AG08395 (cell line): ENCODE data around the gene EDRF1.
"Not testable (repeated sequence)": the region's sequence is repeated elsewhere in the genome, so short reads cannot be mapped to it uniquely, and the experiment has no call there.

Source experiments
- DNase-seq: peaks from one replicate; pipeline ENCODE4 v3.0.0; 2012; ENCODE audit warnings: mixed read lengths, low spot score

EDRF1 gene

DNA sequence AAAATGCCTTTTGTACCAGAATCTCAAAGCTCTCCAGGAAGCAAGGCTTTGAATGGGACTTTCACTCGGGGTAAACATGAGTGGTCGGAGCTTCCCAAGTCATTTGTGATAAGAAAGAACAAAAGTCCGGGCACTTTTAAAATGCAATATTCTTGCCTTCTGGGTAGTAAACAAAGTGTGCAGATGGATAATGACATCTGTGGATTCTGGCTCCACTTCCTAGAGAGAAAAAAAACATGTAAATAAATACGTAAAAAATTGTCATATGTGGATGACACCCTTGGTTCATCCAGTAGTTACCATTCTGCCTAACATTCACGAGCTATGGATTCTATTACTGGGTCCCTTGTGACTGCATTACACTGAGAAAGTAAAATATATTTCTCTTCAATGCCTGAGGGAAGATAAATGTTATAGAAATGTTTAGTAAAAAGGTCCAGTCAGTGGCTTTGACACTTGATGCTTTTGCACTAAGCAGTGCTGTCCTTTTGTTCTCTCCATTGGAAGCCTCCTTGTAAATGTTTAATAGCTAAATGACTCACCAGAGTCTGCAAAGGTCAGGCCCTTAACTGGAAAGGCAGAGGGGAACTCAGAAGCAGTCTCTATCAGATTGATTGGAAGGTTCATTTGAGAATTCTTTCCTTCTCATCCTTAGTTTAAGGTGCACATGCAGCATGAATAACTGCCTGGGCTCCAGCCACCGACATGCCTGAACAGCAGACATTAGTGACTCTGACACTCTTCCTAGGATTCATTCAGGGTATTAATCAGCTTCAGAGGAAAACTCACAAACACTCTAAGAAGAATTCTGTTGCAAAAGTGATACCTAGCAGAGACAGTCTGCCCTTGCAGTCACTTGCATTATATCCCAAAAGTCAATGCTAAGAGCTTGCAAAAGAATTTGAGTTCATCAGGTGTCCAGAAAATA is 11.7 kb upstream of the EDRF1 start:
- DNase-seq = peak; percentile 39

GRCh38 chr10:125708971-125709503 is 10.5 kb upstream of the EDRF1 start:
- DNase-seq = no peak

GRCh38 chr10:125709553-125710474 is 9.7 kb upstream of the EDRF1 start:
- DNase-seq = no peak

DNA sequence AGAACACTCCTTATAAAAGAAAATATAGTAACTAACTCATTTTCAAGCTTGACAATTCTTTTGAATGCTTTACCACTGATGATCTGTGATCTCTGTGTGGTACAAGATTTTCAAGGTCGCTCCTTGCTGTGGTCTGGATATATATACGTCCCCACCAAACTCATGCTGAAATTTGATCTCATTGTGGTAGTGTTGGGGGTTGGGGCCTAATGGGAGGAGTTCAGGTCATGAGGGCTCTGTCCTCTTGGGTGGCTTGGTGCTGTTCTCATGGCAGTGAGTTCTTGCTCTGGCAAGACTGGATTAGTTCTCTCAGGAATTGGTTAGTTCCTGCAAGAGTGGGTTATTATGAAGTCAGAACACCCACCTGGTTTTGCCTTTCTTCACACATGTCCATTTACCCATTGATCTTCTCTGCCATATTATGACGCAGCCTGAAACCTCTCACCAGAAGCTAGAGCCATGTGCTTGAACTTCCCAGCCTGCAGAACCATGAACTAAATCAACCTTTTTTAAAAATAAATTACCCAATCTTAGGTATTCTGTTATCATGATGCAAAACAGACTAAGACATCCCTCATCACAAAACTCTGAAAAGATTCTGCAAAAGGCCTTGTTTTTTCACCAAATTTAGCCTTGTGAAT is 8.3 kb upstream of the EDRF1 start:
- DNase-seq = no peak

DNA sequence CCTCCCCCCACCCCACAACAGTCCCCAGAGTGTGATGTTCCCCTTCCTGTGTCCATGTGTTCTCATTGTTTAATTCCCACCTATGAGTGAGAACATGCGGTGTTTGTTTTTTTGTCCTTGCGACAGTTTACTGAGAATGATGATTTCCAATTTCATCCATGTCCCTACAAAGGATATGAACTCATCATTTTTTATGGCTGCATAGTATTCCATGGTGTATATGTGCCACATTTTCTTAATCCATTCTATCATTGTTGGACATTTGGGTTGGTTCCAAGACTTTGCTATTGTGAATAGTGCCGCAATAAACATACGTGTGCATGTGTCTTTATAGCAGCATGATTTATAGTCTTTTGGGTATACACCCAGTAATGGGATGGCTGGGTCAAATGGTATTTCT is 4.8 kb upstream of the EDRF1 start:
- not testable (repeated sequence) for DNase-seq

DNA sequence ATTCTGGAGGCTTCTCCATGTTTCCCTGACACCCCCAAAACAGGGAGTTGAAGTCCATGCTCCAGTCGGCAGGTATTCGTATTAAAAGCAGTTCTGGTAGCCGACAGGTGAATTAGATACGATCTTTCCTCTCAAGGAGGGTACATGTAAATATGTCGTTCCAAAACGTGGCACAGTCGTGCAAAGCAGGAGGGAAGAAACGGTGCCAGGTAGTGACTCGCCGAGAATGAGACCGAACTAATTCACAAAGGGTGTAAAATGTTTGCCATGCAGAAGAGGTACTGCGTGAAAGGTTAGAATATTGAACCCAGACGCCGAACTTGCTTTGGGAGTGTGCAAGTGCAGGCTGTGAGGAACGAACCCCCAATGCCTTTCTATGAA is 483 bp downstream of the EDRF1 start:
- DNase-seq = no peak

- no peak for DNase-seq
Observed at GRCh38 chr10:125721035-125721434, 1.5 kb downstream of the EDRF1 start.

- no peak for DNase-seq
Observed at GRCh38 chr10:125722811-125723210, 3.3 kb downstream of the EDRF1 start.

- no peak for DNase-seq
Observed at GRCh38 chr10:125726914-125727313, 7.4 kb downstream of the EDRF1 start.

DNA sequence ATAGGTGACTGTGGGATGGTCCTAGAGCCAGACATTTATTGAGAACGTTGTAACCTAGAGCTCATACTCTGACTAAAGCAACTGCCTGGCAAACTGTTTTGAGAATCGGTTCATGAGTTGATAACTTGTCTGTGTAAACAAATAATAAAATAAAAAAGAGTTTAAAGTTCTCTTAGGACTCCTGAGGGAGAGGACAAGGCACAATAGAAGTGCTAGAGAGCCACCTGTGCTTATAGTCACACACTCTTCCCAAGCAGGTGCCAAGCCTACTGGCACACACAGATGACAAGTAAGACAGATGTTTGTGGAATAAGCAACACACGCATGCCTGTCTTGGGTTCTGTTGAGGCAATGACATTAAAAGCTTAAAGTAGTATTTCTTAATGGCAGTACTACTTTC is 7.9 kb downstream of the EDRF1 start:
- DNase-seq = no peak

DNA sequence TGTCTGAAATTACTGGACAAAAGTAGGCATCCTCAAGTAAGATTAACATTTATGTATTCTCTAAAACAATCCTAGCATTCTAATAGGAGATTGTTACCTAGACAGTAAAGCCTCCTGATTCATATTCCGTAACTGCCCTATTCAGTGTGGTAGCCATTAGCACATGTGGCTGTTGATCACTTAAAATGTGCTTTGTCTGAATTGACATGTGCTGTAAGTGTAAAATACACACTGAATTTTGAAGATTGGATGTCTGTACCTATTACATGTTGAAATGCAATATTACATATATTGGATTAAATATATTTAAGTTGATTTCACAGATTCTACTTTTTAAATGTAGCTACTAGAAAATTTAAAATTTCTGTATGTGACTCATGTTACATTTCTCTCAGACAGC is 14.6 kb downstream of the EDRF1 start:
- DNase-seq = no peak

DNA sequence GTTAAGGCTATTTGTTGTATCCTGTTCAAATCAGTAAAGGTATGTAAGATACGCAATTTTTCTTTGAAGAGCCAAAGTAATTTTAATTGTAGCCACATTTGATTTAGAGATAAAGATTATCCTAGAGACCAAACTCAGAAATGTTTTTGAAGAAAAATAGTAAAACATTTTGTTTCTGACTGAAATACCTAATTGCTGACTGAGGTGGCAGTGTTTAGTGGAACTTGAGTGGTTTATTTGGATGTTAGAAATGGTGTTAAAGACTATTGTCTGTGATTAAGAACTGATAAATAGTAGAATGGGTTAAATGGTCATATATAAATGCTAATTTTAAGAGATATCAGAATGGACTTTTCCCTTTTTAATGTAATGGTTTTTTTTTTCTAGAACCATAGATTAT is 15.3 kb downstream of the EDRF1 start:
- DNase-seq = no peak

DNA sequence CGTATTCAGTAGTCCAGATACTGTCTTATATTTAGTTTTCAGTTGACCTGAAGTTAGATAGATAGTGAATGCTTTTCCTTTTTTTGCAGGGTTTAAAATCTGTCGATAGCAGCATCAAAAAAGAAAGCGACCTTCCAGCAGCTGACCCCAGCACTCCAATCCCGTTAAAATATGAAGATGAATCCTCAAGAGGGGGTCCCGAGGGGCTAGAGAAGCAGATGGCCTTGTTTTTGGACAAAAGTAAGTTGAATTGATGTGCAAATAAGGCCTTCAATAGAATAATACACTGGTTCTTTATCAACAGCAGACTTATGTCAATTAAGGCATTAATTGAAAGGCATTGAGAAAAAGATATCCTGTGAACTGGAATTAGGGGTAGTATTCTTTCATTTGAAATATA is 18.7 kb downstream of the EDRF1 start:
- DNase-seq = no peak

DNA sequence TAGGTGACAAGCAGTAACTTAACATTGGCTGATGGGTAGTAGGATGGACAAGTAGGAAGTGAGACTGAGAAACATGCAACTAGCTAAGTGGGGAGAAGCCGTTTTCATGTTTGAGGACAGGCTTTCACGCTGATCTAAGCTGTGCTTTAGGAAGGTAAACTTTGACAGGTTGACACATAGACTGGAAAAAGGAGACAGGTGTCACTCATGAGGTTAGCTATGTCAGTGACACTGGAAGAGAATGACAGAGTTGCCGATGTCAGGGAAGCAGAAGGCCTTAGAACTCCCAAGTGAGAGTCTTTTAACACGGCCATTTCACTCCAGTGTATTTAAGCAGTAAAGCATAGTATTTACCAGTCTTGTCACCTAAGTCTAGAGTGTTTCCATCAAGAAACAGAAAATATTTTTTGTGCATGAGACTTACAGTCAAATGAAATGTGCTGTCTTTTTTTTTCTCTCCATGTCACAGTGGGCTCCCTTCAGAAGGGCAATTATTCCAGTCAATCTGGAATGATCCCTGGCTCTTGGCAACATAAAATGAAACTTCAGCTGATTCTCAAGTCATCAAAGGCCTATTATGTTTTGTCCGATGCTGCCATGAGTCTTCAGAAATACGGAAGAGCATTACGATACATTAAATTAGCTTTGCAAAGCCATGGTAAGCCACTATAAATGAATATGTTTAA is 20.6 kb downstream of the EDRF1 start:
- DNase-seq = no peak

DNA sequence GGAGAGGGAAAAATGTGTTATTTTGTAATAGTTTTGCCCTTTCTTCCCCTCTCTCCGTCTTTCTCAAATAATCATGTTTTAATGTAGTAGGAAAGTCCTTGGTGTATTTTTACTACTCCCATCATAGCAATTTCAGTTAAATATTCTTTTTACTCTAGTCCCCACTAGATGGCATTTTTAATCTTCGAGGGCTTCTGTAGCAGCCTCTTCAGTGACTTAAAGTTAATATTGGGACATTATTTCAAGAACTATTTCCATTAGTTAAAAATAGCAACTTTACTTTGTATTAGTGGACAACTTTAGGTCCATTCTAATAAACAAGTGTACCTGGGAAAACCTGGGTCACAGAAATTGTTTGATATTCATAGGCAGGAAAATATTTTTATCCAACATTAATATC is 23.0 kb downstream of the EDRF1 start:
- DNase-seq = no peak

- DNase-seq = no peak
Observed at GRCh38 chr10:125744909-125745308, 25.4 kb downstream of the EDRF1 start.

DNA sequence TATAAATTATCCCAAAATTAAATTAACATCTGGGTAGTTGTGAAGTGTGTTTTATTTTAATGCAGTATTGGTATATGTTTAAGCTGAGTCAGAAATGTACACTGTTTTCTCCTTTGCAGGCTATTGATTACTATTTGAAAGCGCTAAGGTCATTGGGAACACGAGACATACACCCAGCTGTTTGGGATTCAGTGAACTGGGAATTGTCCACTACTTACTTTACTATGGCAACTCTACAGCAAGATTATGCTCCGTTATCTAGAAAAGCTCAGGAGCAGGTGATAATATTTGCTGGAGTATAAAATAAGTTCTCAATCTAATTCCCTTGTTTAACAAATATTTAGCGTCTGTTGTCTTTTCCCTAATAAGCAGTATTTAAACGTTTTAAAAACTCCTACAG is 27.9 kb downstream of the EDRF1 start:
- no peak for DNase-seq

DNA sequence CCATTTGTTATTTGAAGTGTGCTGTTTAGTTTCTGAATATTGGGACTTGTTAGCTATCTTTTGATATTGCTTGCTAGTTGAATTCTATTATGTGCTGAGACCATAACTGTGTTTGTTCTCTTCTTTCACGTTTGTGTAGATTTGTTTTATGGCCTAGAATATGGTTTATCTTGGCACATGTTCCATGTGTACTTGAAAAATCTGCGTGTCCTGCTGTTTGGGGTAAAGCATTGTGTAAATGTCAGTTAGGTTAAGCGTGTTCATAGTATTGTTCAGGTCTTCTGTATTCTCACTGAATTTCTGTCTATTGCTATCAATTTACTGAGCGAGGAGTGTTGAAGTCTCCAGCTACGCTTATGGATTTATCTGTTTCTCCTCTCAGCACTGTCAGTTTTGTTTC is 36.7 kb downstream of the EDRF1 start:
- no peak for DNase-seq

- no peak for DNase-seq
Observed at GRCh38 chr10:125756853-125757487, 37.5 kb downstream of the EDRF1 start.

- no peak for DNase-seq
Observed at GRCh38 chr10:125757742-125758141, 38.2 kb downstream of the EDRF1 start.

DNA sequence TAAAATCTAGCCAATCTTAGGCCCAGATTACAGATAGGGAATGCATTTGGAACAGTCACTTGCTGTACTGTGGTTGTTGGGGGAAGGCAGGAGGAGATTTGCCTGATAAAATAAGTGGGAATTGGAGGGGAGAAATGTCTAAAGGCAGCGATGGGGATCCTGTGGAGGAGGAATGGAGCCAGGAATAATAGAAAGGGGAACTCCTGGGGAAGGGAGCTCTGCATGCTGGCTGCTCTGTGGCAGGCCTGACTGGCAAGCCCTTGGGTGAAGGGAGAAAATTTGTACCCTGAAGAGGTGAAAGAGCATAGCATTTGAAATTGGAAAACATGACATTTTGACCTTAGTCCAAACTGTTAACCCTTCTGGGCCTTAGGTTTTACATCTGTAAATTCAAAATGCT is 42.5 kb downstream of the EDRF1 start:
- no peak for DNase-seq
